AG09309 (cell line): Measurements from ENCODE around the gene RNF7.
"Not testable (repeated sequence)": the region's sequence is repeated elsewhere in the genome, so short reads cannot be mapped to it uniquely, and the experiment has no call there.

ENCODE experiments used
- DNase-seq: peaks from one replicate; pipeline ENCODE4 v3.0.0-alpha.2; 2010; ENCODE audit warnings: low read depth
- H3K4me3 ChIP-seq: 2 replicates; pipeline ENCODE4 v1.5.1; 2011; ENCODE audit warnings: mild to moderate bottlenecking, low read depth, low read length, moderate library complexity; ENCODE audit not compliant: control insufficient read depth
- TF ChIP-seq, protein P1 (sequence below): IDR thresholded peaks from 2 replicates; pipeline ENCODE4 v1.5.1; 2011; ENCODE audit warnings: mild to moderate bottlenecking, low read depth, low read length, inconsistent platforms; ENCODE audit not compliant: insufficient read depth, control insufficient read depth; ENCODE audit errors: missing control alignments

The RNF7 gene

DNA sequence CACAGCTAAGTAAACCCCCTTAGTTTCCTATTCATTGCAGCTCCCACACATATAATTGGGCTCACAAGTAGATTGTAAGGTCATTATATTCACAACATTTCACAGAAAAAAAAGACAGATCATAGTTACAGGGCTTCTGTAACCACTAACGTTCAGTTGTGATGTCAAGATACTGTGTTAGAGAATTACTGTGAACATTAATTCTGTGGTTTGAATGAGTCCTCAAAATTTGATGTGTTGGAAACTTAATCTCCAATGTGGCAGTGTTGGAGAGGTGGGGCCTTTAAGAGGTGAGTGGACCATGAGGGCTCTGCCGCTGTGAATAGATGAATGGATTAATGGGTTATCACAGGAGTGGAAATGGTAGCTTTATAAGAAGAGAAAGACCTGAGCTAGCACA is 46.4 kb downstream of the RNF7 start:
- no peak overlapping the region for H3K4me3 ChIP-seq
- DNase-seq = no peak
- TF ChIP-seq, protein P1, sequence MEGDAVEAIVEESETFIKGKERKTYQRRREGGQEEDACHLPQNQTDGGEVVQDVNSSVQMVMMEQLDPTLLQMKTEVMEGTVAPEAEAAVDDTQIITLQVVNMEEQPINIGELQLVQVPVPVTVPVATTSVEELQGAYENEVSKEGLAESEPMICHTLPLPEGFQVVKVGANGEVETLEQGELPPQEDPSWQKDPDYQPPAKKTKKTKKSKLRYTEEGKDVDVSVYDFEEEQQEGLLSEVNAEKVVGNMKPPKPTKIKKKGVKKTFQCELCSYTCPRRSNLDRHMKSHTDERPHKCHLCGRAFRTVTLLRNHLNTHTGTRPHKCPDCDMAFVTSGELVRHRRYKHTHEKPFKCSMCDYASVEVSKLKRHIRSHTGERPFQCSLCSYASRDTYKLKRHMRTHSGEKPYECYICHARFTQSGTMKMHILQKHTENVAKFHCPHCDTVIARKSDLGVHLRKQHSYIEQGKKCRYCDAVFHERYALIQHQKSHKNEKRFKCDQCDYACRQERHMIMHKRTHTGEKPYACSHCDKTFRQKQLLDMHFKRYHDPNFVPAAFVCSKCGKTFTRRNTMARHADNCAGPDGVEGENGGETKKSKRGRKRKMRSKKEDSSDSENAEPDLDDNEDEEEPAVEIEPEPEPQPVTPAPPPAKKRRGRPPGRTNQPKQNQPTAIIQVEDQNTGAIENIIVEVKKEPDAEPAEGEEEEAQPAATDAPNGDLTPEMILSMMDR = no peak

DNA sequence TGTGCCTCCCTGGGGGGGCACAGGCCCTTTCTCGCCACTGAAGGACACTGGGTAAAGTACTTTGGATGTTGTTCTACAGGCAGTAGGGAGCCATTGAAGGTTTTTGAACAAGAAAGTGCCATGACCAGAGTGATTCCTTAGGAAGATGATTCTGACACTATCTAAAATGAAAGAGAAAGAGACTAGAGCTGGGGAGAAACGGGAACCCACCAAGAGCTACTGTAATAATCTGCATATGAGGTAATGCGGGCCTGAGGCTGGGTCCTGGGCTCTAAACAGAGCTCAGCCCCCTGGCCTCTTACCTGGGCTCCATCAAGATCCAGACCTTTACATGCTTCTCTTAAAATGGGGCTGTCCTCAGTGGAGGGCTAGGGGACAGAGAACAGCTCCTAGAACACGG is 50.1 kb downstream of the RNF7 start:
- H3K4me3 ChIP-seq = no peak overlapping the region
- TF ChIP-seq, protein P1 = no peak
- DNase-seq = no peak

DNA sequence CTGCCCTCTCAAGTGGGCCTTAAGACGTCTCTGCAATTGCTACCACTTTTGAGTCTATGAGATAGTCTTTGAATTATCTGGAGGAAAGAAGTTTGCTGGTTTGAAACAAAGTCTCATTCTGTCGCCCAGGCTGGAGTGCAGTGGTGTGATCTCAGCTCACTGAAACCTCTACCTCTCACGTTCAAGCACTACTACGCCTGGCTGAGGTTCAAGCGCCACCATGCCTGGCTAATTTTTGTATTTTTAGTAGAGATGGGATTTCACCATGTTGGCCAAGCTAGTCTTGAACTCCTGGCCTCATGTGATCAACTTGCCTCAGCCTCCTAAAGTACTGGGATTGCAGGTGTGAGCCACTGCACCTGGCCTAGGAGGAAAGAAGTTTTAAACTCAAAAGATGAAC is 50.7 kb downstream of the RNF7 start:
- not testable (repeated sequence) for H3K4me3 ChIP-seq, DNase-seq

DNA sequence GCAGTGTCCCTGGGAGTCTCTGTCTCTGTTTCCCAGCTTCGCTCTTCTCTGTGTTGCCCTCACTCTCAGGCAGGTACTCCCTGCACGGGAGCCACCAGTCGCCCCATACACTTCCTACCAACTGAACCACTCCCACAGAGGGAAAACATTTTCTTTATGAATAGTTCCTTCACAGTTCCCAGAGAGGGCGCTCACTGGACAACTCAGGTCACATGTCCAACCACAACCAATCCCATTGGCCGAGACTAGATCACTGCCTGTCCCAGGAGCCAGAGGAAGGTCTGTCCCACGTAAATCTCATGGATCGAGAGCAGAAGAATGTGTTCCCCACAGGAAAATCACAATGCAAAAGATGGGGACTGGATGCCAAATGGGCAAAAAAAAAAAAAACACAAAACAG is 51.2 kb downstream of the RNF7 start:
- H3K4me3 ChIP-seq = no peak overlapping the region
- TF ChIP-seq, protein P1 = no peak
- DNase-seq = no peak

DNA sequence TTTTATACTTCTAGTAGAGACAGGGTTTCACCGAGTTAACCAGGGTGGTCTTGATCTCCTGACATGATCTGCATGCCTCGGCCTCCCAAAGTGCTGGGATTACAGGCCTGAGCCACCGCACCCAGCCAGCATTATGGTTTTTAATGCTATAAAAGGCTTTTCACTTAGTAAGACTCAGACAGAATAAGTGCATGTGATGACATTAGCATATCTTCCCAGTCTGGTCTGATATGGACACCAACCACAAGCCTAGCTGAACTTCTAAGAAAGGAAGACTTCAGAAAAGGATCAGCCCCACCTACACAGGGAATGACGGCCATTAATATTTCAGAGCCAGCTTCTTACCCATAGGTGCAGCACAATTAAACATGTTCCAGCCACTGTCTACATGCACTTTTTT is 52.1 kb downstream of the RNF7 start:
- no peak for DNase-seq
- TF ChIP-seq, protein P1 = no peak
- H3K4me3 ChIP-seq = no peak overlapping the region

DNA sequence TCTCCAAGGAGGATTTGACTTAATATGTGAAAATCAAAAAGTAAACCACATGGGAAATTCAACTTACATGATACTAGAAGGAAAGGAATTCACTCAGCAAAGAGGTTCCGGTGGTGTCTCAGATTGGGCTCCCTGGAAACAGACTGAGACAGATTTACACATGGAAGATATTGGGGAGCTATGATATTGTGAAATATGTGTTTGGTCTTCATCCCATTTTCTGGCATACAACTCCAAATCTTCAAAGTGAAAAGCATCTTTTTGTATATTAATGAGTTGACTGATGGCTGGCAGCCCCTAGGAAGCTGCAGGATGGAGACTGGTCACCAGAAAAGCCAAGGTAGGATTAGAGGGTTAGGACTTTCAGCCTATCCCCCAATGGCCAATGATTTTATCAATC is 54.4 kb downstream of the RNF7 start:
- DNase-seq = no peak
- TF ChIP-seq, protein P1 = no peak
- H3K4me3 ChIP-seq = no peak overlapping the region

DNA sequence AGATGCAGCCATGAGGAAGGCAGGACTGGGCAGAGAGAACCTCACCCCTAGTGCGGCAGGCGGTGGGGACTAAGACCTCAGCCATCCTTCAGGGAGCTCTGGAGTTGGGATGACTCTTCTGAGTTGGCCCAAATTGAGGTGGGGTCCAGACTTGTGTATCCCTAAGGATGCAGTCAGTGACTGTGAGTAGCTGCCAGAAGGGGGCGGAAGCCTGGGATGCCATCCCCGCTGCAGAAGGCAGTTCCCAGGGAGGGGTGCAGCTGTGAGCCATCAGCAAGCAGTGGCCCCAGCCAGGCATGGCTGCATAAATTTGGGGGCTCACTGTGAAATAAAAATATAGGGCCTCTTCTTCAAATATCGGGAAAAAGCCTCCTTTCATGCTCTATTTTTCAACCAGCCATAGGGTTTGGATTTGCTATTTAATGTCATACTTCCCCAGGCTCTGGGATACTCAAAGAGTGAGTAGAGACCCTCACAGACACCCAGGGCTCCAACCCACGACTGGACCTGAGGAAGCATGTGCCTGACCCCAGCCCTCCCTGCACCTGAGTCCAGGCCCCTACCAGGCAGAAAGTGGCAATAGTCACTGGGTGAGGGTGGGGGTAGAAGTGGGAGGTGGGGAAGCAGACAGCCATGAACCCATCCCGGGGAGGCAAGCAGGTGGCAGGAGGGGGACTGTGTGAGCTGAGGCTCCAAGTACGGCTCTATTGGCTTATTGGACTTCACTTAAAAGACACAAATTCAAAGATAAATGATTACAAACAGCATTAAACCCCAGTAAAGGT is 55.6 kb downstream of the RNF7 start:
- TF ChIP-seq, protein P1 = no peak
- no peak for DNase-seq
- H3K4me3 ChIP-seq = no peak overlapping the region
